ENCODE results near the gene UNC5C. TPM values are rescaled to one million over a fixed set of nuclear protein-coding genes. Genes with fewer than 3 reads are reported as not detected.

UNC5C gene
- total and polyA plus RNA-seq, 10 of the 15 experiments (the other 5 are each of a cell fraction or from before 2014, with no cell fraction given): 0.02 to 2.0 (median 0.15) TPM; not detected in 1

- TF ChIP-seq CUX1 (IDR thresholded peaks at IDR 0.05; ENCODE audit: insufficient replicate concordance, low read depth, low read length) (no peak), BHLHE40 (IDR thresholded peaks at IDR 0.05; ENCODE audit: borderline replicate concordance in 1 of 2, low read depth in 2 of 2, low read length in 1 of 2) (no peak), ZBED1 (IDR thresholded peaks at IDR 0.05; ENCODE audit: borderline replicate concordance) (no peak), RUNX3 (IDR thresholded peaks at IDR 0.05; ENCODE audit: low read length) (no peak), KAT2A (conservative IDR thresholded peaks at IDR 0.05; ENCODE audit: control insufficient read depth, low read depth, low read length) (no peak)
Observed at GRCh38 chr4:95265814-95266740, 282.7 kb downstream of the UNC5C start (continued).

- BruUV-seq (replicated peaks): no TSS peak
- no peak overlapping the region for H3K4me2 ChIP-seq (ENCODE audit: control insufficient read depth, insufficient read depth)
- no peaks in the 10 kb centered on the region for H3K27me3 ChIP-seq (replicated peaks in 1 of 2; ENCODE audit: control insufficient read depth in 2 of 2, insufficient read depth in 2 of 2, low read length in 1 of 2)
- H3K9ac ChIP-seq (ENCODE audit: control insufficient read depth, insufficient read depth, low read length): no peak overlapping the region
- no peak overlapping the region for H2AFZ ChIP-seq (ENCODE audit: control insufficient read depth, low read depth, low read length)
- no peak for FAIRE-seq
- H3K27ac ChIP-seq (ENCODE audit: control insufficient read depth, insufficient read depth): no peak overlapping the region
- in situ Hi-C loops (cut with MboI): no loop called here
- no peaks in the 10 kb centered on the region for H3K79me2 ChIP-seq (ENCODE audit: control insufficient read depth, insufficient read depth, low read length)
- no peaks in the 10 kb centered on the region for H4K20me1 ChIP-seq (ENCODE audit: control insufficient read depth, insufficient read depth)
- no peak for DNase-seq (ENCODE audit: low read depth, low spot score)
- WGBS (ENCODE audit: insufficient coverage, insufficient replicate concordance, low lambda C conversion rate, missing lambda C conversion rate): 6% methylated on average over 2 of the region's 2 CpGs
- H3K4me3 ChIP-seq: no peak overlapping the region
- ChIA-PET SMC1A (ENCODE audit: uncharacterized antibody, unreplicated experiment) (no interaction called here), RAD21 (ENCODE audit: unreplicated experiment) (no interaction called here), POLR2A (no interaction called here), CTCF (no interaction called here)
- no peaks in the 10 kb centered on the region for H3K4me1 ChIP-seq (ENCODE audit: control insufficient read depth, insufficient read depth, low read length)
- no peaks in the 10 kb centered on the region for H3K9me3 ChIP-seq (replicated peaks; ENCODE audit: control insufficient read depth, insufficient read depth, low read length)
- H3K36me3 ChIP-seq (ENCODE audit: control insufficient read depth in 2 of 2, insufficient read depth in 2 of 2, low read length in 1 of 2): no peaks in the 10 kb centered on the region
- no peak for ATAC-seq
- intact Hi-C loops (cut with micrococcal nuclease; ENCODE audit: unreplicated experiment): no loop called here
- TF ChIP-seq HDAC6 (IDR thresholded peaks at IDR 0.05; ENCODE audit: unreplicated experiment) (no peak), MEF2A (IDR thresholded peaks at IDR 0.05; ENCODE audit: insufficient read depth, low read depth, low read length) (no peak), ZNF592 (IDR thresholded peaks at IDR 0.05) (no peak), ASH2L (IDR thresholded peaks at IDR 0.05; ENCODE audit: borderline replicate concordance, low read depth) (no peak), FOXM1 (IDR thresholded peaks at IDR 0.05; ENCODE audit: low read depth, low read length) (no peak), GATAD2B (conservative IDR thresholded peaks at IDR 0.05; ENCODE audit: low read depth) (no peak), SUPT20H (IDR thresholded peaks at IDR 0.05; ENCODE audit: borderline replicate concordance, control insufficient read depth, low read depth, low read length) (no peak), BHLHE40 (IDR thresholded peaks at IDR 0.05; ENCODE audit: borderline replicate concordance in 1 of 2, low read depth in 2 of 2, low read length in 1 of 2) (no peak)
Observed at GRCh38 chr4:95264843-95265242, 283.9 kb downstream of the UNC5C start.

Data from GM12878 (cell line).